ENCODE data around the gene ELOA. TPM values are rescaled to one million over a fixed set of nuclear protein-coding genes. Genes with fewer than 3 reads are reported as not detected.

ELOA gene, protein sequence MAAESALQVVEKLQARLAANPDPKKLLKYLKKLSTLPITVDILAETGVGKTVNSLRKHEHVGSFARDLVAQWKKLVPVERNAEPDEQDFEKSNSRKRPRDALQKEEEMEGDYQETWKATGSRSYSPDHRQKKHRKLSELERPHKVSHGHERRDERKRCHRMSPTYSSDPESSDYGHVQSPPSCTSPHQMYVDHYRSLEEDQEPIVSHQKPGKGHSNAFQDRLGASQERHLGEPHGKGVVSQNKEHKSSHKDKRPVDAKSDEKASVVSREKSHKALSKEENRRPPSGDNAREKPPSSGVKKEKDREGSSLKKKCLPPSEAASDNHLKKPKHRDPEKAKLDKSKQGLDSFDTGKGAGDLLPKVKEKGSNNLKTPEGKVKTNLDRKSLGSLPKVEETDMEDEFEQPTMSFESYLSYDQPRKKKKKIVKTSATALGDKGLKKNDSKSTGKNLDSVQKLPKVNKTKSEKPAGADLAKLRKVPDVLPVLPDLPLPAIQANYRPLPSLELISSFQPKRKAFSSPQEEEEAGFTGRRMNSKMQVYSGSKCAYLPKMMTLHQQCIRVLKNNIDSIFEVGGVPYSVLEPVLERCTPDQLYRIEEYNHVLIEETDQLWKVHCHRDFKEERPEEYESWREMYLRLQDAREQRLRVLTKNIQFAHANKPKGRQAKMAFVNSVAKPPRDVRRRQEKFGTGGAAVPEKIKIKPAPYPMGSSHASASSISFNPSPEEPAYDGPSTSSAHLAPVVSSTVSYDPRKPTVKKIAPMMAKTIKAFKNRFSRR
- 37.7 TPM for total RNA-seq
- long read RNA-seq, full-length matches to known transcripts = 8 of 12 reads
- long read RNA-seq, partial matches to known transcripts = 4 of 12 reads
- long read RNA-seq, other reads (novel, unspliced or antisense) = 0 of 12 reads

GRCh38 chr1:23743287-23744152, at the start of gene ELOA:
Gene ELOA, plus strand, starts transcription at chr1:23743471. Its CDS starts 33 bp downstream, at chr1:23743504.
- peak; percentile 95 for ATAC-seq
- peak; percentile 92 for DNase-seq (ENCODE audit: missing footprints)
- intact Hi-C loops (cut with DNase I) = loop anchor here (5.0 kb wide), 1 partner anchor 51 kb away; the partner anchor contains the start of gene RPL11

DNA sequence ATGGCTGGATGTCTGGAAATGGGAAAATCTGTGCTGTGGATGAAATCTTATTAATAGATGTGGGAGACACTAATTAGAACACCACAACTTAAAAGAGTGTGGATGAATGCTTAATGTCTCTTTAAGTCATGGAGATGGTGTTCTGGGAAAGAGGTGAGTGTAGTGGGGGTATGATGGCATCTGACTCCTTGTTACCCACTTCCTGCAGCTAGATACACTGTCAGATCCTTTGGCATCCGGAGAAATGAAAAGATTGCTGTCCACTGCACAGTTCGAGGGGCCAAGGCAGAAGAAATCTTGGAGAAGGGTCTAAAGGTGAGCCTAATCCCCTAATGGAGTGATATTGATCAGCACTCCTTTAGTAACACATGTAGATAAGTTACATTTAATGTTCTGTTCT, 49.7 kb upstream of the ELOA start:
- DNase-seq (ENCODE audit: missing footprints) (no peak), ATAC-seq (no peak)
- intact Hi-C loops (cut with DNase I) = loop anchor here (5.0 kb wide), 1 partner anchor 49 kb away; the partner anchor contains the start of gene ELOA

GRCh38 chr1:23694371-23694770, 48.9 kb upstream of the ELOA start:
- intact Hi-C loops (cut with DNase I) = loop anchor here (5.0 kb wide), 1 partner anchor 48 kb away; the partner anchor contains the start of gene ELOA
- ATAC-seq = no peak

DNA sequence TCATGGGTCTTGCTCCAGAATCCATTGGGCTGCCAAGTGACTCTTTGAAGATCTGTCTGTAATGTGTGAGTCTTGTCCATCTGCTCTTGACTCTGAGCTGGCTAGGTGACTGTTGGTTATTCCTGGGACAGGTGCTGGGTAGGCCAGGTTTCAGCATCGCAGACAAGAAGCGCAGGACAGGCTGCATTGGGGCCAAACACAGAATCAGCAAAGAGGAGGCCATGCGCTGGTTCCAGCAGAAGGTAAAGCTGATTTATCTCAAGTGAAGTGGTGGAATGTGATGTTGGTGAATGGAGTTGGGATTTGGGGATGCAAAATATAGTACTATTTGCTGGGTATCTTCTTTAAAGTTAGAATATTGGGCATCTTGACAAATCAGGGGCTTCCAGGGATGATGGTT, 47.6 kb upstream of the ELOA start:
- DNase-seq (ENCODE audit: missing footprints) (no peak), ATAC-seq (no peak)
- intact Hi-C loops (cut with DNase I) = no loop called here

More at GRCh38 chr1:23694371-23694770, 48.9 kb upstream of the ELOA start:
- DNase-seq (ENCODE audit: missing footprints) = no peak

- DNase-seq (ENCODE audit: missing footprints) (no peak), ATAC-seq (no peak)
- intact Hi-C loops (cut with DNase I) = no loop called here
Measured at GRCh38 chr1:23696335-23696989, 46.8 kb upstream of the ELOA start.

GRCh38 chr1:23698466-23698865, 44.8 kb upstream of the ELOA start:
- no peak for DNase-seq (ENCODE audit: missing footprints)
- no peak for ATAC-seq
- intact Hi-C loops (cut with DNase I) = no loop called here

DNA sequence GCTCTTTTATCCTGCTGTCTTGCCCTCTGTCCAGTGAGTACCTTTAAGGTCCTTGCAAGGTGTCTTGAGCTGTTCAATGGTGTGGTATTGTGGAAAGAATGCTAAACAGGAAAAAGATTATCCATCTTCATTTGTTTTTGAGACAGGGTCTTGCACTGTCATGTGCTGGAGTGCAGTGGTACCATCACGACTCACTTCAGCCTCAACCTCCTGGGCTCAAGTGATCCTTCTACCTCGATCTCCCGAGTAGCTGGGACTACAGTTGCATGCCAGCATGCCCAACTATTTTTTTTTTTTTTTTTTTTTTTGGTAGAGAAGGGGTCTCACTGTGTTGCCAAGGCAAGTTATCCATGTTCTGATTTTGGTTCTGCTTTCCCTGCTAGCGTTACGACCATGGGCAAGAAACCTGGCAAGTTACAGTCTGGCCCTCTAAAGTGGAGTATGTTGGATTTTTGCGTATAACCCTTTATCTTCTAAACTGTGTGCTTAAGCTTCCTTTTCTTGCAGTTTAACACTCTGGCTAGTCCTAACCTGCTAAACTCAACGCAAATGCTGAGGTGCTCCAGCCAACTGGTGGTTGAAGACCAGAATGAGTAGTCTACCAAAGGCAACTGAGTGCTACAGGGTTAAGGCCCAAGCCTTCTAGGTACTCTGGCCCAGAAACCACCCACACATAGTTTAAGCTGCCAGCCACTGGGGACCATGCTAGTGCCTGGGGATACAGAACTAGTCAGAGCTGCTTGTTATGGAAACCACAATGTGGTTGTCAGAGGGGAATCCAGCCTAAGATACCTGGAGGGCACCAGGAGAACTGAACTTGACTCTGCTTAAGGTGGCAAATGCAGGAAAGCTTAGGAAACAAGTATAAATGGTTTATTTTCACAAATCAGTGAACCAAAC, 43.7 kb upstream of the ELOA start:
- intact Hi-C loops (cut with DNase I) = no loop called here
- no peak for DNase-seq (ENCODE audit: missing footprints)
- no peak for ATAC-seq

DNA sequence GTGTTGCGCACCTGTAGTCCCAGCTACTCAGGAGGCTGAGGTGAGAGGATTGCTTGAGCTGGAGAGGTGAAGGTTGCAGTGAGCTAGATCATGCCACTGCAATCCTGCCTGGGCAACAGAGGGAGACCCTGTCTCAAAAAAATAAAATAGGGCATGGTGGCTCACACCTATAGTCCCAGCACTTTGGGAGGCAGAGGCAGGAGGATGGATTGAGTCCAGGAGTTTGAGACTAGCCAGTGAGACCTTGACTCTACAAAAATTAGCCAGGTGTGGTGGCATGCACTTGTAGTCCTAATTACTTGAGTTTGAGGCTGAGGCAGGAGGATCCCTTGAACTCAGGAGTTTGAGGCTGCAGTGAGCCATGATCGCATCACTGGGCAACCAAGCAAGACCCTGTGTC, 42.0 kb upstream of the ELOA start:
- intact Hi-C loops (cut with DNase I) = no loop called here
- DNase-seq (ENCODE audit: missing footprints) (no peak), ATAC-seq (no peak)

- no peak for DNase-seq (ENCODE audit: missing footprints)
- intact Hi-C loops (cut with DNase I) = no loop called here
- ATAC-seq = no peak
Measured at GRCh38 chr1:23701996-23702395, 41.3 kb upstream of the ELOA start.

DNA sequence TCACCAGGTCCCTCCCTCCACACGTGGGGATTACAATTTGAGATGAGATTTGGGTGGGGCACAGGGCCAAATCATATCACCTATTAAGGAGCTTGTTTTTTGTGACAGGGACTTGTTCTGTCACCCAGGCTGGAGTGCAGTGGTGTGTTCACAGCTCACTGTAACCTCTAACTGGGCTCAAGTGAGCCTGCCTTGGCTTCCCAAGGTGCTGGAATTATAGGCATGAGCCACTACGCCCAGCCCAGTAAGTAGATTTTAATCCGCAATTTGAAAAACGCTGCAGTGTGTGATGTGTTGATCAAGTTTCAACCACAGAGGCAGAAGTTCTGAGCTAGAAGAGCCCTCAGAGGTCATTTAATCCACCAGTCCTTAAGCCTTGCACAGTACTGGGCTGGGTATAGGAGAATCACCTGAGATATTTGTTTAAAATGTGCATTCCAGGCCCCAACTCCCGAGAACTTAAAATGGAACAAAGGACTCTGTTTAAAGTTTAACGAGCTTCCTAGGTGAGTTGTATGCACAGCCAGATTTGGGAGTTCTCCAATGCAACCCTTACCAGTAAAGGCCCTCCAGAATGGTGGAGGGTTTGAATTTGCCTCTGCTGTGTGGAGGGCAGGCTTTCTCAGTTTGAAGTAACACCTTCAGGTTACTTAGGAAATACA, 38.3 kb upstream of the ELOA start:
- DNase-seq (ENCODE audit: missing footprints) (no peak), ATAC-seq (no peak)
- intact Hi-C loops (cut with DNase I) = no loop called here

DNA sequence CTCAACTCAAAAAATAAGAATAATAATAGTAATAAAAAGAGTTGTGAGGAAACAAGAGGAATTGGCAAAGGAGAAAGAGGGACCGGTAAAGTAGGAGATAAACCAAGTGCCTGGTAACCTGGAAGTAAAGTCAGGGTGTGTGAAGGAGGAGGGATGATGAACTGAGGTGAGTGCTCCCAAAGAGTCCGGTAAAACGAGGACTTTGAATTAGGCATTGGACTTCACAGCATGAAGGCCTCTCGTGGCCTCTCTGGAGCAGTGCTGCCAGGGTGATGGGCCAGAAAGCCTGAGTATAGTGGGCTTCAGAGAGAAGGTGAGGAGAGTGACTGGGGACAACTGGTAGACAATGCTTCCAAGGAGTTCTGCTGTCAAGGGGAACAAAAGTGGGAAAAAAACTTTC, 34.0 kb upstream of the ELOA start:
- intact Hi-C loops (cut with DNase I) = no loop called here
- ATAC-seq (no peak), DNase-seq (ENCODE audit: missing footprints) (no peak)

DNA sequence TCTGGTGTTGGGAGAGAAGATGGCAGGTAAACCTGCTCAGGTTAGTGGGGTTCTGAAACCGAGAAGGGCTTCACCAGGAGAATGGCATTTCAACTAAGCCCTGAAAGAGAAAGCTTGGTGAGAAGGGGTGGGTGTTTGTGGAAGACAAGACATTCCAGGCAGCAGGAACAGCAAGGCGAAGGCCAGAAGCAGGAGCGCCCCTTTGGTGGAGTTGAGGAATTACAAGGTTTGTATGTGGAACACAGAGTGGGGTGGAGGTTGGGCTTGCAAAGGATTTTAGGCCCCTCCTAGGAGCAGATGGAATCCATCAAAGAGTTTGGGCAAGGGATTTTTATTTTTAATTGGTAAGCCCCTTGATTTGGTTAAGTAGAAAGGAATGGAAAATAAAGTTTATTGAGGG, 24.8 kb upstream of the ELOA start:
- no peak for DNase-seq (ENCODE audit: missing footprints)
- intact Hi-C loops (cut with DNase I) = no loop called here
- no peak for ATAC-seq

DNA sequence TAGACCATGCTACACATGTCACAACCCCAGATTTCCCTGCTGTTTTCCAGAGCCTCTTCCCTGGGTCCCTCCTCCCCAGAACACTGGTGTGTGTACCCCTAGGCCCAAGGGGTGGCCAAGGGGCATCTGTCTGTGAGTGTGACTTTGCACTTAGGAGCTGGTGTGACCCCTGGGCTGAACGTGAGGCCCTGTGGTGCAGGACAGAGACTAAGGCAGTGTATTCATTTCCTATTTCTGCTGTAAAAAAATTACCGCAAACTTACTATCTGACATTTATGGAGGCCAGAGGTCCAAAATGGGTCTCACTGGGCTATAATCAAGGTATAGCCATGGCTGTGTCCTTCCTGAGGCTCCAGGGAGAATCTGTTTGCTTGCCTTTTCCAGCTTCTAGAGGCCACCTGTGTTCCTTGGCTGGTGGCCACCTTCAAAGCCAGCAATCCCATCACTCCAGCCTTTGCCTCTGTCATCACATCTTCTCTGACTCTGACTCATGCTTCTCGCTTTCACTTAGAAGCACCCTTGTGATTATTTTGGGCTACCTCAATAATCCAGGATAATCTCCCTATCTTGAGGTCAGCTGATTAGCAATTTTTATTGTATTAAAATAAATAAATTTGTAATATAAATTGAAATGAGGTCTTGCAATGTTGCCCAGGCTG, 24.0 kb upstream of the ELOA start:
- ATAC-seq = no peak

GRCh38 chr1:23720256-23720995, 22.8 kb upstream of the ELOA start:
- intact Hi-C loops (cut with DNase I) = no loop called here
- ATAC-seq (no peak), DNase-seq (ENCODE audit: missing footprints) (no peak)

More for the DNA sequence above, 24.0 kb upstream of the ELOA start:
- no peak for DNase-seq (ENCODE audit: missing footprints)
- intact Hi-C loops (cut with DNase I) = no loop called here

- ATAC-seq (no peak), DNase-seq (ENCODE audit: missing footprints) (no peak)
- intact Hi-C loops (cut with DNase I) = no loop called here
Measured at GRCh38 chr1:23722652-23723051, 20.6 kb upstream of the ELOA start.

GRCh38 chr1:23726686-23727085, 16.6 kb upstream of the ELOA start:
- DNase-seq (ENCODE audit: missing footprints) = no peak
- intact Hi-C loops (cut with DNase I) = no loop called here
- no peak for ATAC-seq
